HEK293 (cell line): Measurements from ENCODE around the gene COL12A1.

Experiments used
- ZBTB11 ChIP-seq: fragments of 450-650 bp; formaldehyde crosslinking; conservative IDR thresholded peaks from 2 replicates; pipeline ENCODE4 v1.5.1; 2016; ENCODE audit warnings: low read depth, missing biosample characterization, missing genetic modification characterization
- ZNF266 ChIP-seq: fragments of 450-650 bp; formaldehyde crosslinking; IDR thresholded peaks from 2 replicates; pipeline ENCODE4 v1.5.1; 2016; ENCODE audit warnings: missing biosample characterization, missing genetic modification characterization, low read depth
- ZNF426 ChIP-seq: fragments of 450-650 bp; formaldehyde crosslinking; IDR thresholded peaks from 2 replicates; pipeline ENCODE4 v1.5.1; 2017; ENCODE audit warnings: missing biosample characterization, missing genetic modification characterization, mild to moderate bottlenecking, inconsistent platforms, moderate library complexity
- ZNF768 ChIP-seq: fragments of 450-650 bp; formaldehyde crosslinking; IDR thresholded peaks from 2 replicates; pipeline ENCODE4 v1.5.1; 2018; ENCODE audit warnings: missing biosample characterization, mild to moderate bottlenecking, missing genetic modification characterization
- TF ChIP-seq, protein P1 (sequence below): fragments of 450-650 bp; formaldehyde crosslinking; IDR thresholded peaks from 2 replicates; pipeline ENCODE4 v1.5.1; 2016; ENCODE audit warnings: missing biosample characterization, missing genetic modification characterization
- TF ChIP-seq, protein P2 (sequence below): fragments of 450-650 bp; formaldehyde crosslinking; IDR thresholded peaks from 2 replicates; pipeline ENCODE4 v1.5.1; 2016; ENCODE audit warnings: missing biosample characterization, missing genetic modification characterization

DNA sequence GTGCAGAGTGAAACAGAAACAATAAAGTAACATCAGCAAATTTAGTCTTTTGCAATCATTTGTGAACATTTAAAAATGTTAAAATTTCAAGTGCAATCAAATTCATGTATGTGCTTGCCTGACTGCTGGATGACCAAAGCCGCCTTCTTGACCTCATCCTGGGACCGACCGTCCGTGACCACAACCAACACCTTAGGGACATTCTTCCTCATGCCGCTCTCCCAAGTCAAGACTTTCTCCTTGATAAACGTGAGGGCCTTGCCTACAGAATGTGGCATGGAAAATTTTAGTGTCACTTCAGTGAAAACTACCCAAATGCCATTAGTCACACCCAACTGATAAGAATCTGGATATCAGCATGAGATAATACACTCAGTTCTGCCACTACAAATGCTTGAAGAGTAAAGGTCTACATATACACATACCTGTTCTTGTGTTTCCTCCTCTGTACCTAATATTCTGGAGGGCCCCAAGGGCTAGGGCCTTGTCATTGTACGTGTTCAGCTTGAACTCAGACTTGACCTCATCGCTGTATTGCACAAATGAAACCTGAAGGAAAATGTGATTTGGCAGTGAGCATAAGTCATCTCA lies 86.8 kb downstream of the COL12A1 start:
- TF ChIP-seq, protein P1, sequence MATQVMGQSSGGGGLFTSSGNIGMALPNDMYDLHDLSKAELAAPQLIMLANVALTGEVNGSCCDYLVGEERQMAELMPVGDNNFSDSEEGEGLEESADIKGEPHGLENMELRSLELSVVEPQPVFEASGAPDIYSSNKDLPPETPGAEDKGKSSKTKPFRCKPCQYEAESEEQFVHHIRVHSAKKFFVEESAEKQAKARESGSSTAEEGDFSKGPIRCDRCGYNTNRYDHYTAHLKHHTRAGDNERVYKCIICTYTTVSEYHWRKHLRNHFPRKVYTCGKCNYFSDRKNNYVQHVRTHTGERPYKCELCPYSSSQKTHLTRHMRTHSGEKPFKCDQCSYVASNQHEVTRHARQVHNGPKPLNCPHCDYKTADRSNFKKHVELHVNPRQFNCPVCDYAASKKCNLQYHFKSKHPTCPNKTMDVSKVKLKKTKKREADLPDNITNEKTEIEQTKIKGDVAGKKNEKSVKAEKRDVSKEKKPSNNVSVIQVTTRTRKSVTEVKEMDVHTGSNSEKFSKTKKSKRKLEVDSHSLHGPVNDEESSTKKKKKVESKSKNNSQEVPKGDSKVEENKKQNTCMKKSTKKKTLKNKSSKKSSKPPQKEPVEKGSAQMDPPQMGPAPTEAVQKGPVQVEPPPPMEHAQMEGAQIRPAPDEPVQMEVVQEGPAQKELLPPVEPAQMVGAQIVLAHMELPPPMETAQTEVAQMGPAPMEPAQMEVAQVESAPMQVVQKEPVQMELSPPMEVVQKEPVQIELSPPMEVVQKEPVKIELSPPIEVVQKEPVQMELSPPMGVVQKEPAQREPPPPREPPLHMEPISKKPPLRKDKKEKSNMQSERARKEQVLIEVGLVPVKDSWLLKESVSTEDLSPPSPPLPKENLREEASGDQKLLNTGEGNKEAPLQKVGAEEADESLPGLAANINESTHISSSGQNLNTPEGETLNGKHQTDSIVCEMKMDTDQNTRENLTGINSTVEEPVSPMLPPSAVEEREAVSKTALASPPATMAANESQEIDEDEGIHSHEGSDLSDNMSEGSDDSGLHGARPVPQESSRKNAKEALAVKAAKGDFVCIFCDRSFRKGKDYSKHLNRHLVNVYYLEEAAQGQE (tag by site-specific recombination): no peak
- no peak for TF ChIP-seq ZNF768 (tag by site-specific recombination)
- no peak for TF ChIP-seq ZNF426 (tag by site-specific recombination)
- TF ChIP-seq ZNF266 (tag by site-specific recombination): no peak
- no peak for TF ChIP-seq ZBTB11 (tag by site-specific recombination)
- TF ChIP-seq, protein P2, sequence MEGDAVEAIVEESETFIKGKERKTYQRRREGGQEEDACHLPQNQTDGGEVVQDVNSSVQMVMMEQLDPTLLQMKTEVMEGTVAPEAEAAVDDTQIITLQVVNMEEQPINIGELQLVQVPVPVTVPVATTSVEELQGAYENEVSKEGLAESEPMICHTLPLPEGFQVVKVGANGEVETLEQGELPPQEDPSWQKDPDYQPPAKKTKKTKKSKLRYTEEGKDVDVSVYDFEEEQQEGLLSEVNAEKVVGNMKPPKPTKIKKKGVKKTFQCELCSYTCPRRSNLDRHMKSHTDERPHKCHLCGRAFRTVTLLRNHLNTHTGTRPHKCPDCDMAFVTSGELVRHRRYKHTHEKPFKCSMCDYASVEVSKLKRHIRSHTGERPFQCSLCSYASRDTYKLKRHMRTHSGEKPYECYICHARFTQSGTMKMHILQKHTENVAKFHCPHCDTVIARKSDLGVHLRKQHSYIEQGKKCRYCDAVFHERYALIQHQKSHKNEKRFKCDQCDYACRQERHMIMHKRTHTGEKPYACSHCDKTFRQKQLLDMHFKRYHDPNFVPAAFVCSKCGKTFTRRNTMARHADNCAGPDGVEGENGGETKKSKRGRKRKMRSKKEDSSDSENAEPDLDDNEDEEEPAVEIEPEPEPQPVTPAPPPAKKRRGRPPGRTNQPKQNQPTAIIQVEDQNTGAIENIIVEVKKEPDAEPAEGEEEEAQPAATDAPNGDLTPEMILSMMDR (tag by site-specific recombination): no peak
